Lung (tissue), 12 donors: ENCODE results near the gene CD59. TPM values are rescaled to one million over a fixed set of nuclear protein-coding genes. Genes with fewer than 3 reads are reported as not detected.

ENCODE experiments used
- ATAC-seq: fragments of 200-7000 bp; cut with Tn5 transposase; one replicate; pipeline ENCODE4 v1.9.1; 2020; ENCODE audit warnings: moderate number of reproducible peaks; ENCODE audit not compliant: insufficient read depth, low FRiP score
- DNase-seq, 3 donors: peaks; one replicate each; pipeline ENCODE4 v3.0.0-alpha.2; 2013 to 2017
- H3K27ac ChIP-seq, 2 donors: one replicate each; pipeline ENCODE4 v1.5.1; 2013; ENCODE audit warnings: mild to moderate bottlenecking in 2 of 2, moderate library complexity in 2 of 2, control low read depth in 1 of 2, inconsistent platforms in 1 of 2, low read depth in 1 of 2, low read length in 1 of 2
- H3K27me3 ChIP-seq, 3 donors: one replicate each; pipeline ENCODE4 v1.5.1; 2013; ENCODE audit warnings: low read length in 2 of 3; ENCODE audit not compliant: control insufficient read depth in 3 of 3, insufficient read depth in 3 of 3
- H3K36me3 ChIP-seq, 4 donors: one replicate each; pipeline ENCODE4 v1.5.1; 2013; ENCODE audit warnings: low read length in 4 of 4, mild to moderate bottlenecking in 1 of 4, moderate library complexity in 1 of 4; ENCODE audit not compliant: control insufficient read depth in 4 of 4, insufficient read depth in 4 of 4
- H3K4me1 ChIP-seq, 5 donors: one replicate each; pipeline ENCODE4 v1.5.1; 2013; ENCODE audit warnings: low read length in 5 of 5, mild to moderate bottlenecking in 2 of 5, moderate library complexity in 1 of 5; ENCODE audit not compliant: control insufficient read depth in 5 of 5, insufficient read depth in 5 of 5
- H3K4me3 ChIP-seq: one replicate; pipeline ENCODE4 v1.5.1; 2013; ENCODE audit warnings: mild to moderate bottlenecking, control low read depth, moderate library complexity
- H3K9ac ChIP-seq, 2 donors: one replicate each; pipeline ENCODE4 v1.5.1; 2013; ENCODE audit warnings: low read length in 2 of 2, control low read depth in 1 of 2; ENCODE audit not compliant: insufficient read depth in 1 of 2
- H3K9me3 ChIP-seq, 4 donors: one replicate each; pipeline ENCODE4 v1.5.1; 2013; ENCODE audit warnings: low read length in 3 of 4, mild to moderate bottlenecking in 1 of 4, moderate library complexity in 1 of 4; ENCODE audit not compliant: control insufficient read depth in 4 of 4, insufficient read depth in 3 of 4
- CTCF ChIP-seq: IDR thresholded peaks from 2 replicates; pipeline ENCODE4 v1.5.1; 2012; ENCODE audit warnings: mild to moderate bottlenecking; ENCODE audit errors: control extremely low read depth, extremely low read depth
- WGBS, 2 donors: extraction: QIAGEN DNeasy Blood & Tissue Kit; methylation state at CpG; one replicate each; pipeline ENCODE4 v1.1.7; 2013; 5-methylcytosine and 5-hydroxymethylcytosine counted together
- polyA plus RNA-seq, 2 donors: library from polyadenylated mRNA; stranded (reverse); fragments of 200-250 nt; gene quantifications; one replicate each; pipeline ENCODE4 v1.2.1, GENCODE V29; 2013
- total RNA-seq, 2 donors: library from RNA; depleted of rRNA in 1 of 2; stranded (reverse); fragments of >200 nt in 1 of 2; gene quantifications; one replicate each; pipeline ENCODE4 v1.2.1, GENCODE V29; 2014 to 2021
- donor health status: control.
- donor health status: control.
- donor health status: Bipolar disorder and iron deficiency.
- donor health status: healthy.
- donor health status: DM: yes; HTN: yes; CAD: no.

Gene CD59
- total and polyA plus RNA-seq, 4 donors, result 215 to 833 (median 539) TPM

GRCh38 chr11:33691066-33691864, 45.0 kb downstream of the CD59 start:
- ATAC-seq (no peak), DNase-seq (no peak)
- peak overlapping the region in 1 of 2 donors; percentile 76 for H3K9ac ChIP-seq
- no peaks in the 10 kb centered on the region for H3K9me3 ChIP-seq
- no peaks in the 10 kb centered on the region for H3K36me3 ChIP-seq
- no peak overlapping the region for H3K4me3 ChIP-seq
- no peaks in the 10 kb centered on the region for H3K27me3 ChIP-seq
- 81 to 84% methylated on average over 6 of the region's 6 CpGs for WGBS, 2 donors
- peak overlapping the region; percentile 79 to 91 for H3K27ac ChIP-seq
- no peak for TF ChIP-seq CTCF
- H3K4me1 ChIP-seq, result peaks cover 6 to 34% (median 24%) of the 10 kb centered on the region in 5 donors

- no peak for TF ChIP-seq CTCF
- Histone ChIP-seq H3K9ac (no peak overlapping the region), H3K36me3 (no peaks in the 10 kb centered on the region), H3K4me3 (no peak overlapping the region), H3K27me3 (no peaks in the 10 kb centered on the region), H3K4me1 (peaks cover 5 to 34% (median 24%) of the 10 kb centered on the region in 5 donors), H3K9me3 (no peaks in the 10 kb centered on the region), H3K27ac (peak overlapping the region; percentile 88 to 91)
- DNase-seq, result peak in 1 of 3 donors; percentile 40
- 40 to 50% methylated on average over 8 of the region's 8 CpGs for WGBS, 2 donors
- peak; percentile 48 for ATAC-seq
Measured at GRCh38 chr11:33690290-33691065, 45.7 kb downstream of the CD59 start.

GRCh38 chr11:33689501-33689900, 46.7 kb downstream of the CD59 start:
- DNase-seq (no peak), ATAC-seq (no peak)
- peak overlapping the region; percentile 57 to 88 for H3K27ac ChIP-seq
- no peaks in the 10 kb centered on the region for H3K27me3 ChIP-seq
- no peaks in the 10 kb centered on the region for H3K36me3 ChIP-seq
- peaks cover 0 to 34% (median 21%) of the 10 kb centered on the region in 5 donors for H3K4me1 ChIP-seq
- no peak overlapping the region for H3K4me3 ChIP-seq
- 90 to 97% methylated on average over 8 of the region's 8 CpGs for WGBS, 2 donors
- no peaks in the 10 kb centered on the region for H3K9me3 ChIP-seq
- no peak overlapping the region for H3K9ac ChIP-seq
- TF ChIP-seq CTCF, result no peak
